ENCODE measurements around the gene ACO2. TPM values are rescaled to one million over a fixed set of nuclear protein-coding genes. Genes with fewer than 3 reads are reported as not detected.
A peak's percentile ranks its signal among the peaks of the same experiment; 100 is the strongest.

ACO2 gene
- total RNA-seq, 1 donor from 2014 or later, result 59.8 TPM

- Histone ChIP-seq H3K36me3 (ENCODE audit: control insufficient read depth, insufficient read depth, low read length) (no peaks in the 10 kb centered on the region), H3K27me3 (ENCODE audit: control insufficient read depth, insufficient read depth, low read length) (peaks cover 10% of the 10 kb centered on the region), H3K4me3 (ENCODE audit: low read depth, low read length) (no peak overlapping the region)
- DNase-seq (ENCODE audit: low read depth) (no peak), FAIRE-seq (no peak)
- TF ChIP-seq CTCF (IDR thresholded peaks at IDR 0.05; ENCODE audit: insufficient read depth, low read length, severe bottlenecking), result no peak
Observed at GRCh38 chr22:41561788-41562187, 92.9 kb downstream of the ACO2 start.

- DNase-seq (ENCODE audit: low read depth), result no peak
- peaks cover 10% of the 10 kb centered on the region for H3K27me3 ChIP-seq (ENCODE audit: control insufficient read depth, insufficient read depth, low read length)
- no peak for TF ChIP-seq CTCF (IDR thresholded peaks at IDR 0.05; ENCODE audit: insufficient read depth, low read length, severe bottlenecking)
- H3K4me3 ChIP-seq (ENCODE audit: low read depth, low read length), result no peak overlapping the region
- no peaks in the 10 kb centered on the region for H3K36me3 ChIP-seq (ENCODE audit: control insufficient read depth, insufficient read depth, low read length)
- FAIRE-seq, result no peak
Observed at GRCh38 chr22:41562461-41562860, 93.5 kb downstream of the ACO2 start.

- H3K4me3 ChIP-seq (ENCODE audit: low read depth, low read length), result no peak overlapping the region
- H3K36me3 ChIP-seq (ENCODE audit: control insufficient read depth, insufficient read depth, low read length), result no peaks in the 10 kb centered on the region
- H3K27me3 ChIP-seq (ENCODE audit: control insufficient read depth, insufficient read depth, low read length), result peaks cover 10% of the 10 kb centered on the region
- peak; percentile 56 for DNase-seq (ENCODE audit: low read depth)
- no peak for FAIRE-seq
- no peak for TF ChIP-seq CTCF (IDR thresholded peaks at IDR 0.05; ENCODE audit: insufficient read depth, low read length, severe bottlenecking)
Observed at GRCh38 chr22:41563051-41563711, 94.3 kb downstream of the ACO2 start.

- Histone ChIP-seq H3K4me3 (ENCODE audit: low read depth, low read length) (no peak overlapping the region), H3K27me3 (ENCODE audit: control insufficient read depth, insufficient read depth, low read length) (peaks cover 10% of the 10 kb centered on the region), H3K36me3 (ENCODE audit: control insufficient read depth, insufficient read depth, low read length) (no peaks in the 10 kb centered on the region)
- no peak for FAIRE-seq
- peak; percentile 24 for DNase-seq (ENCODE audit: low read depth)
- no peak for TF ChIP-seq CTCF (IDR thresholded peaks at IDR 0.05; ENCODE audit: insufficient read depth, low read length, severe bottlenecking)
Observed at GRCh38 chr22:41564563-41564962, 95.6 kb downstream of the ACO2 start.

GRCh38 chr22:41565403-41566054 lies 96.6 kb downstream of the ACO2 start:
- Histone ChIP-seq H3K27me3 (ENCODE audit: control insufficient read depth, insufficient read depth, low read length) (peaks cover 8% of the 10 kb centered on the region), H3K4me3 (ENCODE audit: low read depth, low read length) (no peak overlapping the region), H3K36me3 (ENCODE audit: control insufficient read depth, insufficient read depth, low read length) (no peaks in the 10 kb centered on the region)
- DNase-seq (ENCODE audit: low read depth) (peak; percentile 74), FAIRE-seq (peak; percentile 77)
- no peak for TF ChIP-seq CTCF (IDR thresholded peaks at IDR 0.05; ENCODE audit: insufficient read depth, low read length, severe bottlenecking)

- DNase-seq (ENCODE audit: low read depth) (no peak), FAIRE-seq (no peak)
- no peak overlapping the region for H3K4me3 ChIP-seq (ENCODE audit: low read depth, low read length)
- no peaks in the 10 kb centered on the region for H3K36me3 ChIP-seq (ENCODE audit: control insufficient read depth, insufficient read depth, low read length)
- no peak for TF ChIP-seq CTCF (IDR thresholded peaks at IDR 0.05; ENCODE audit: insufficient read depth, low read length, severe bottlenecking)
- no peaks in the 10 kb centered on the region for H3K27me3 ChIP-seq (ENCODE audit: control insufficient read depth, insufficient read depth, low read length)
Observed at GRCh38 chr22:41567512-41567768, 98.5 kb downstream of the ACO2 start.

All from bronchial epithelial cell (primary cell).